Measurements from ENCODE around the gene MLLT10.

GRCh38 chr10:21503542-21503941, 30.5 kb upstream of the MLLT10 start:
- TF ChIP-seq, protein P1, sequence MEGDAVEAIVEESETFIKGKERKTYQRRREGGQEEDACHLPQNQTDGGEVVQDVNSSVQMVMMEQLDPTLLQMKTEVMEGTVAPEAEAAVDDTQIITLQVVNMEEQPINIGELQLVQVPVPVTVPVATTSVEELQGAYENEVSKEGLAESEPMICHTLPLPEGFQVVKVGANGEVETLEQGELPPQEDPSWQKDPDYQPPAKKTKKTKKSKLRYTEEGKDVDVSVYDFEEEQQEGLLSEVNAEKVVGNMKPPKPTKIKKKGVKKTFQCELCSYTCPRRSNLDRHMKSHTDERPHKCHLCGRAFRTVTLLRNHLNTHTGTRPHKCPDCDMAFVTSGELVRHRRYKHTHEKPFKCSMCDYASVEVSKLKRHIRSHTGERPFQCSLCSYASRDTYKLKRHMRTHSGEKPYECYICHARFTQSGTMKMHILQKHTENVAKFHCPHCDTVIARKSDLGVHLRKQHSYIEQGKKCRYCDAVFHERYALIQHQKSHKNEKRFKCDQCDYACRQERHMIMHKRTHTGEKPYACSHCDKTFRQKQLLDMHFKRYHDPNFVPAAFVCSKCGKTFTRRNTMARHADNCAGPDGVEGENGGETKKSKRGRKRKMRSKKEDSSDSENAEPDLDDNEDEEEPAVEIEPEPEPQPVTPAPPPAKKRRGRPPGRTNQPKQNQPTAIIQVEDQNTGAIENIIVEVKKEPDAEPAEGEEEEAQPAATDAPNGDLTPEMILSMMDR (IDR thresholded peaks at IDR 0.05), result no peak
- TF ChIP-seq POLR2A (IDR thresholded peaks at IDR 0.05; ENCODE audit: low read depth), result no peak

Data from esophagus muscularis mucosa (tissue), 3 donors.